Globus pallidus (tissue), 1 donor: ENCODE measurements around the gene TMEM187.

Experiments
- DNase-seq: peaks from one replicate; pipeline ENCODE4 v3.0.0-alpha.2; 2015; ENCODE audit warnings: low spot score

The TMEM187 gene

DNA sequence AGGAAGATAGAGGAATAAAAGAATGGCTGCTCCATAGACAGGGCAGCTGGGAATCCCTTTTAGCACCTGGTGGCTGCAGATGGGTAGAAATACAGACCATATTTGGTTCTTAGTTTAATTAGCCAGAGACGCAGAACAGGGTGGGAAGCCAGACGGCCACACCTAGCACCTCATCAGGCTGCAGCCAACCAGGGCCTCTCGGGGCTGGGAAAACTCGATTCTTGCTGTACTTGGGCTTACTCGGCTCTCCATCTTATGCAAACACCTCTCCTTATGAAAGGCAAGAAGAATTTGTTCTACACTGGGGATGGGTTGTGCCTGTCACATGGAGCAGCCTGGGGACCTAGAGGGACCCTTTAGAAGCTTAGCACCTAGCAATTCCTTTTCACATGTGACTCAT, 27.5 kb downstream of the TMEM187 start:
- no peak for DNase-seq

DNA sequence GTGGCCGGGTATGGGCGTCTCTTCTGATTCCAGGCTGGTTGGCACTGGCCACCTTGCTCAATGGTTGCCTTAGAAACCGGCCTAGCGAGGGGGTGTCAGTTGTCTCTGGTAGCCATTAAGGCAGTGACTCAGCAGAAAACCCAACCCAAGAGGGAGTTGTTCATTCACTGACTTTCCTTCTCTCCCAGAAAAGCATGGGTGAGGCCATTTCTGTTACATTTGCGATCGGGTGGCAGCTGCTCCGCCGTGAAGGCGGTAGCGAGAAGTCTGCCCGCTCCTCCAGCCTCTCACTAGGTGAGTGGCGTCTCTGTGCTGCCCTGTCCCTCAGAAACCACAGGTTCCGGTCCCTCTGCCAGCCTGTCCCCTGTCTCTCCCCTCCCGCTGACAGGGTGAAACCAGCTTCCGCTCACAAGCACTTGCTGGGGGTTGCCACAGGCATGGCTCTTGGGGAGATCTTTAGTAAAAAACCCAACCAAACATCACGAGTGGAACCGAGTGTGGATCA, 29.7 kb downstream of the TMEM187 start:
- peak; percentile 26 for DNase-seq

DNA sequence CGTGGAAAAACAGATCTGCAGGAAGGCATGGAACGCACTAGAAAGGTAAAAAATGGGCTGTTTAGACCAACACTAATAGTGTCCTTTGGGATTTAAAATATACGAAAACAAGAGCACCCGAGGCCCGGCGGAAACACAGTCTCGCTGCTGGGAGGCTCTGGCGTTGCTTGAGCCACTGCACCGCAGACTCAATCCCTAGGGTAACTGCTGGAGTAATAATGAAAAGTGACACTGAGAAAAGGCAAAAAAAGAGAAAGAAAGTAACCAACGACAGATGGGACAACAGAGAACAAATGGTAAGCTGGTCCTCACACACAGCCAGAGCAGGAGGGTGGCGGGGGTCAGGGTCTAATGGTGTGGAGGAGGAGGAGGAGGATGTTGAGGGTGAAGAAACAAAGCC, 31.8 kb downstream of the TMEM187 start:
- DNase-seq = no peak

DNA sequence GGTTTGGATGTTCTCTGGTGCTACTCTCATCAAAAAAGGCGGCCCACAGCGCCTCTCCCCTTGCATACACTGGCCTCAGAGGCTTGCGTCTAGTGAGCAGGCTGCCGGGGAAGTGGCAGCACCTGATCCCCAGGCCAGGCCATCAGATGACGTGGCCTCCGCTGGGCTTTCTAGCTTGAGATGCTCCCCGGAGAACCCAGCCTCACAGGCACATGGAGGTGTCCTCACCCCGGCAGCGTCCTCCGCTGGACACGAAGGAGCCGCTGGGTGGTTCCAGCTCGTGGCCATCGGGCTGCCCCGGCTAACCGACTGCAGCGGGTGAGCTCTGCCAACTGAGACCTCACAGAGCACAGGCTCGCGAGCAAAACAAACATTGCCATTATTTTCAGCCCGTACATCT, 34.4 kb downstream of the TMEM187 start:
- no peak for DNase-seq

DNA sequence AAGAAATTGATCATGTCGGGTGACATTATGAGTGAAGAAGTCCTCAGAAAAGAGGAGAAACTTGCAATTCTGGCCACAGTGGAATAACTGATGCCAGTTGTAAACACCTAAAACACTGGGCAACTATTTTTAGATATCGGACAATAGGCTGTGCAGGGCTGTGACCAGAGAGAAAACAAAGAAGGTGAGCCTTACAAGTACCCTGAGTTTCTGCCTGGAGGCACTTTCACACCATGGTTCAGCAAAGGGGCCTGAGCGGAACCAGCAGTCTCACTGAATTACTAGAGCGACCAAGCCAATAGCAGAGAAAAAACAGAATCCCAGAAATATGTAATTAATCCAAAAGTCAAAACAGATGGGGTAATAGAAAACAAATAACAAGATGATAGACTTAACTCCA, 36.0 kb downstream of the TMEM187 start:
- no peak for DNase-seq

DNA sequence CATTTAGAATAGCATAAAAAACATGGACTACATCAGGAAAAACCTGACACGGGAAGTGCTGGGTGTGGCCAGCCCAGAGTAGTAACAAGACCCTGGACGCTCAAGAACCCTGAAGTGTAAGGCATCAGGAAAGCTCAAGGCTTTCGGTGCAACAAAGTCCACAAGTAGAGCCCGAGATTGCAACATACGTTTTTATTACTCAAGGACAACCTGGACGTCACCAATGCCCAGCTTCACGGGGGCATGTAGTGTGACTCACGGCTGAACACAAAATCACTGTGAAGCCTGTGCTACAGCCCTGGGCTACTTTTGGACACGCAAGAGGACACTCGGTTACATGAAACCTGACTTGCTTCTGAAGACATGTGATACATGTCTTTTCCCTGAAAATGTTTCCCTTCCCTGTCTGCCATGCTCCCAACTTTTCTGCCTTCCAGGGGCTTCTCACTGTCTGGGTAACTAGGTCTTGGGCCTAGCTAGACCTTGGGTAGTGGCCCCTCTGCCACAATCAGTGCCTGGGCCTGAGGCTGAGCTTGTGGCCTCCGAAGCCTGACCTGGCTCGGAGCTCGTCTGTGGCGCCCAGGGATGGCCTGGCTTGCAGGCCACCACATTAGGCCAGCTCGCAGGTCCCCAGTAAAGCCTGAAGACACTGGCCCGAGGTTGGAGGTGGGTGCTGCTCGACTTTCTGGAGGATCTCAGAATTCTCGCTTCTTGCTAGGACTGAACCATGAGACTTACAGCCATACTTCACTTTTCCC, 38.0 kb downstream of the TMEM187 start:
- no peak for DNase-seq

DNA sequence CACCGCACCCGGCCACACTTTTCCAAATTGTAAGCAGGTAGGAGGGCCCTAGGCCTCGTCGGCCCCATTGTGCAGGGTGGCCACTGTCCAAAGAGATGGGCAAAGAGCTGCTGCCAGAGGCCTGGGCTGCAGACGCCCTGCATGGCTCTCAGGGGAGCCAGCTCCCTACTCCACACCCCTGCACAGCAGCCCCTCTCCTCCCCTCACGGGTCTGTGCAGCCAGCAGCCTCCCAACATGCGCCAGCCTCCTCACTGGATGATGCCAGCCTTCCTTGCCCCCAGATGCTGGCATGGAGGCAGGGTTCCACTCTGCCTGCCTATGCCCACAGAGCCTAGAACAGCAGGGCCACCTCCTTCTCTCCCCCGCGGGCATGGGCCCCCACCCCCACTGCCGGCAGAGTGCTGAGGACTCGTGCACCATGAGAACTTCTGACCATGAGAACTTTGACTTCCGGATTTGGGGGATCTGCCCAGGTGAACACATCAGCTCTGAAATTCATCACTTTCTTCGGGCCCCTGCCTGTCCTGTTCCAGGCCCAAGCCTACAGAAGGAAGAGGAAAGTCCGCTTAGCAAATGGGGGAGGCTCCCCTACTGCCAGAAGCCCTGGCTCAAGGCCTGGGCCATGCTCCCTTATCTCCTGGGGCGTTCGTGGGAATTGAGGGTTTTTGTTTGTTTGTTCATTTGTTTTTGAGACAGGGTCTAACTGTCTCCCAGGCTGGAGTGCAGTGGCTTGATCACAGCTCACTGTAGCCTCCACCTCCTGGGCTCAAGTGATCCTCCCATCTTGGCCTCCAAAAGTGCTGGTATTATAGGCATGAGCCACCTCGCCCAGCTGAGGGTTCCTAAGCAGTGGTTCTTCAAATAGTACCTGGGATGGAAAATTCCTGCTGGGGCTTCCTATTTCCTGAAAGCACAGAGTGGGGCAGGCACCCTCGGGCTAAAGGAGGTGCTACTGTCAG, 39.1 kb downstream of the TMEM187 start:
- DNase-seq = no peak

DNA sequence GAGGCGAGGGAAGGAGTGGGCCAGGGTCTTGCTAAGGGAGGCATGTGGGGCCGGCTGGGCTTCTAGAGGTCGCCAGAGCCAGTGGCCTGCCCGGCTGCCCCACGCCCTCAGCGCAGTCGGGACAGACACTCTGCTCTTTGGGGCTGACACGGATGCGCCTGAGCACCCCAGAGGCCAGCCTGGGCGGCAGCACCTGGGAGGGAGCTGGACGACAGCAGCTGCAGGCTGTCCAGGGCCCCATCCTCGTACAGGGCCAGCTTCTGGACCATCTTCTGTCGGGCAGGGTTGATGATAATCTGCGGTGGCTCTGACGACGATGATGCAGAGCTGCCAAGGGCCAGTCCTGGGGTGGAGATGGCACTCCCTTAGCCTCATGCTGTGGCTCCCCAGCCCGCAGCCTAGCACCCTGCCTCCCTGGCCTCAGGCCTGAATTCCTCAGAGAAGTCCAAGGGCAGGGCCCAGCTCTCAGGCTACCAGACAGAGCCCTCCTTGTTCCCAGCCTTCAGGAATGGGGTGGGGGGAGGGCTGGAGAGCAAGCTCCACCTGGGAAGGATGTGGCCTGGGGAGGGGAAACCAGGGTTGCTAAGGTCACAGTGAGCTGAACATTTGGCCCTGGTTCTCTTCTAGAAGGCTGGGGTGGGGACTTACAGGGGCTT, 39.9 kb downstream of the TMEM187 start:
- peak; percentile 64 for DNase-seq

DNA sequence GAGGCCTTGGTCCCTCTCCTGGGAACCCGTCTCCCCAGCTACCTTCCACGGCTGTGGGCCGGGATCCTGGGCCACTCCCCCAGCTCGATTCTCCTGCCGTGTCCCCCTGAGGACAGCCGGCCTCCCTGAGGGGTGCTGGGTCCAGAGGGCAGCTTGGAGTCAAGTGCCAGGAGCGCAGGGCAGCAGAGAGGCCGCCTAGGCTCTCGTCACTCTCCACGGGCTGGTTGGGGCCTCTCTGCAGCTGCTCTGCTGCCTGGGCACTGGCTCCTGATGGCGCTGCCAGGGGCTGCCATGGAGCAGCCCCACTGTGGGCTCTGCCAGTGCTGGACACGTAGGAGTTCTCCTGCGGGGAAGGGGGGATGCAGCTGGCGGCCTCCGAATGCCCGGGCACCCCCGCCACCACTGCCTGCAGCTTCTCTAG, 40.5 kb downstream of the TMEM187 start:
- DNase-seq = peak; percentile 45

DNA sequence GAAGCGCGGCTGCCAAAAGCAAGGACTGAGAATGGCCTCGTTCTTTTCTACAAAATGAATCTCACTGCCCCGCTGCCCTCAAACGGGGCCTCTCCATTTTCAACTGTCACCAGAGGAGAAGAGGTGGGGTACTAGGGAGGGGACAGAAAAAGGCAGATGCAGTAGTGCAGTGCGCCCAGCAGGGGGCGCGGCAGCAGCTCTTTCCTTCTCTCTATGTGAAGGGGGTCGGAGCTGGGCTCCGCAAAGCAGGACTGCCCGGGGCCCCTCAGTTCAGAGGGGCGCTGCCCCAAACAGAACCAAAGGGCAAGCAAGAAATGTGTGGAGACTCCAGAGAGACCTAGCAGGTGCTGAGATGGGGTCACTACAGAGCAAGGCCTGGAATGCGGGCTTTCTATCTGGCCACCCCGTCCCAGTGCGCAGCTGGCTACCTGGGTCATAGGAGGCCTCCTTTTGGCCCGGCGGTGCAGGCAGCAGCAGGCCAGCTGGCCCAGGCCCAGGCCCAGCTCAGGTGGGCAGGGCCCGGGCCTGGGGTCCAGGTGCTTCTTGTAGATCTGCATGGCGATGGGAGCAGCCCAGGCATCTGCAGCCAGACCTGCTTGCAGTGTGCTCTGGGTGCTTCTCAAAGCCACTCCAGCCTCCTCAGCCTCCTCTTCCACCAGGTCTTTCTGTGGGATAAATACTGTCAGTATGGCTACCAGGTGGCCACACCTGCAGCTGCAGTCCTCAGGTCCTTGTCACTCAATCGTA, 41.2 kb downstream of the TMEM187 start:
- peak; percentile 49 for DNase-seq

DNA sequence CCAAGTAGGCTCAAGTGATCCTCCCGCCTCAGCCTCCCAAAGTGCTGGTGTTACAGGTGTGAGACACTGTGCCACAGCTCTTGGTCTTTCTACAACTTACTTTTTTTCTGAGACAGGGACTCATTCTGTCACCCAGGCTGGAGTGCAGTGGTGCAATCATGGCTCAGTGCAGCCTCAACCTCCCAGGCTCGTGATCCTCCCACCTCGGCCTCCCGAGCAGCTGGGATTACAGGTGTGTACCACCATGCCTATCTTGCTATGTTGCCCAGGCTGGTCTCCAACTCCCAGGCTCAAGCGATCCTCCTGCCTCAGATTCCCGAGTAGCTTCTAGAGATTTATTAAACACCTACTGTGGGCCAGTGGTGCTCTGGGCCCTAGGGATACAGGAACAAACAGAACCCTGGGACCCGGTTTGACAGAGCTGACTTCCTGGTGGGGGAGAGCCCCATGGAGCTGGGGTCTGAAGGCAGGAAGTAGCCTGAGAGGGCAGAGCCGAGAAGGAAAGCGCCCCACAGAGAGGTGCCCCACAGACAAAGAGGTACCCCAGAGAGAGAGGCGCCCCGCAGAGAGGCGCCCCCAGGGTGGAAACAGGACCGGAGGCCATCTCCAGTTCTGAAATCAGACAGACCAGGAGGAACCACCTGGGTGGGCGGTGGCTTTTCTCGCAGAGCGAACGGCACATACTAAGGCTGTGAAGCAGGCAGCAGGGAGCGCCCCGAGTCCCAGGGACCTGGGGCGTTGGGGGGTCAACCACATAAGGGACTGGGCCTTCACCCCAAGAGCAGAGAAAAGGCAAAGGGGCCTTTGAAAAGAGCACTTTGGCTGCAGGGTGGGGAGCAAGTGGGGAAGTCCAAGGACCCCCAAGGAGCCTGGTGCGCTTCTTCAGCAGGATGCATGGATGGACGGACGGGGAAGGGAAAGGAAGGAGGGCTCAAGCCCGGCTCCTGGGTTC, 42.2 kb downstream of the TMEM187 start:
- no peak for DNase-seq

DNA sequence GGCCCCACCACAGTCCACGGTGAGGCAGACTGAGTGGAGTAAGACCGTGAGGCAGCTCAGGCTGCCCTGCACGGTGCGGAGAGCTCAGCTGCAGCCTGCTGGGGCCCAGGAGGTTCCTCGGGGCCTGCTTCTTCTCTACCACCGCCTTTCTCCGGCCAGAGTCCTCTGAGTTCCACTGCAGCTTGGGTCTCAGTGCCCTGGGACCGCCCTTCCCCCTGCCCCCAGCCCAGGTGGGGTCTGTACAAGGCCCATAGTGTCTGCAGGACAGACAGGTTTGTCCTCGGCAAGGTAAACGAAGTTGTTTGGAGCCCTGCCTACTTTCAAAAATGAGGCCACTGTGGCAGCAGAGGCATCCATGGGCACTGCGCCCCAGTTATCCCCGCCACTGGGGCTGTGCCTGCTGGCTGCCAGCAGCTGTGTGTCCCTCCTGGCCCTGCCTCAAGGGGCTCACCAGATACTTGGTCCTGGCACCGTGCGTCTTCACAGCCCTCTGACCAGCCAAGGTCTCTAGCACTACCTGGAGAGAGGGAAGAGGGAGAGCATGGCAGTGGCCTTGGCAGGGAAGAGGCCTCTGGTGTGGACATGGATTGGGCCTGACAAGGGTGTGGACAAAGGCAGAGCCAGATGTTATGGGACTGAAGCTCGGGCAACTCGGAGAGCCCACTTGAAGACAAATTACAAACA, 43.2 kb downstream of the TMEM187 start:
- no peak for DNase-seq

DNA sequence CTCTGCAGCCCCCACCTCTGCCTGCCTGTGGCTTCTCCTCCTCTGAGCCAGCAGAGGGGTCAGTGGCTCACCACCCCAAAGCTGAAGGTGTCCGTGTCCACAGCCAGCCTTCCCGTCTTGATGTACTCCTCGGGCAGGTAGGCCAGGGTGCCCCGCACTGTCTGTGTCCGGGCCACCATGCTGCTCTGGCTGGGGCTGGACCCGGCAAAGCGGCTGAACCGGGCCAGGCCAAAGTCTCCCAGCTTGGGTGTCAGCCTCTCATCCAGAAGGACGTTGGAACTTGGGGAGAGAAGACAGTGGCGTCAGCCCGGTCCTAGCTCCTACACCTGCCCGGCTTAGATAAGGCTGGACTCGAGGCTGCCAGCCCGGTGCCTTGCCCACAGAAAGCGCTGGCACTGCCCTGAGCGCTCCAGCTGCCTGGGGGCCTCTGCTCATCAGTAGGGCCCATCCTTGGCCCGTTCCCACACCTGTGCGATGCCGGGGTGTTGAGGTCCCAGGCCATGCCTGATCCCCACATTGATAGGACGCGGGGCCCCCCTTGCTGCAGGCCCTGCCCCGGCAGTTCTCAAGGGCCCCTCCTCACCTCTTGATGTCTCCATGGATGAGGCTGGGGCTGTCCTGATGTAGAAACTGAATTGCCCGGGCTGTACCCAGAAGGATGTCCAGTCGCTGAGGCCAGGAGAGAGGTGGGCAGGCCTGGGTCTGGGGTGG, 44.0 kb downstream of the TMEM187 start:
- DNase-seq = no peak

DNA sequence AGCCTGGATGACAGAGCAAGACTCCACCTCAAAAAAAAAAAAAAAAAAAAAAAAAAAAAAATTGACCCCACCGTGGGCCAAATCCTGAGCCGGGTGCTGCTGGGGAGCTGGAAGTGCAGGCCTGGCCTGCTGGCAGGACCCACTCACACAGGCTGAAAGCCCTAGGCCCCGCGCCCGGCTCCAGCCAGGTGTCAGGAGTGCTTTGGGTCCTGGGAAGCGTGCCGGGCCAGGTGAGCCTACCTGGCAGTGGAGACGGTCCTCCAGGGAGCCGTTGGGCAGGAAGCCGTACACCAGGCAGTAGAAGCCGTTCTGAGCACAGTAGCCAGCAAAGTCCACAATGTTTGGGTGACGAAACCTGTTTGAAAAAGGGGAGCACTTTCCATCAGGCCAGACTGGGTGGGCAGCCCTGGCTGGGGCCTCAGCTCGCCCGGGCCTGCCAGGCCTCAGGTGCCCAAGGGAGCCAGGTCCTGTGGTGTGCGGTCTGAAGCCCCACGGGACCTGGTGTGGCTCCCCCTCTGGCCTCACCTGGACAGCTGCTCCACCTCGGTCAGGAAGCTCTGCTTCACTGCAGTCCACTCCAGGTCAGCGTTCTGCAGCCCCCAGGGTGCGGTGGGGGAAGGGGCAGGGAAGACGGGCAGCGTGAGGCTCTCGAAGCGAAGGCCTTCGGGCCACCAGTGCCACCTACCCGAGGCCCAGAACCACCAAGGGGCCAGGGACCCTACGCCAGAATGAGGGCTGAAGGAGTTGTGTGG, 45.4 kb downstream of the TMEM187 start:
- DNase-seq = no peak

DNA sequence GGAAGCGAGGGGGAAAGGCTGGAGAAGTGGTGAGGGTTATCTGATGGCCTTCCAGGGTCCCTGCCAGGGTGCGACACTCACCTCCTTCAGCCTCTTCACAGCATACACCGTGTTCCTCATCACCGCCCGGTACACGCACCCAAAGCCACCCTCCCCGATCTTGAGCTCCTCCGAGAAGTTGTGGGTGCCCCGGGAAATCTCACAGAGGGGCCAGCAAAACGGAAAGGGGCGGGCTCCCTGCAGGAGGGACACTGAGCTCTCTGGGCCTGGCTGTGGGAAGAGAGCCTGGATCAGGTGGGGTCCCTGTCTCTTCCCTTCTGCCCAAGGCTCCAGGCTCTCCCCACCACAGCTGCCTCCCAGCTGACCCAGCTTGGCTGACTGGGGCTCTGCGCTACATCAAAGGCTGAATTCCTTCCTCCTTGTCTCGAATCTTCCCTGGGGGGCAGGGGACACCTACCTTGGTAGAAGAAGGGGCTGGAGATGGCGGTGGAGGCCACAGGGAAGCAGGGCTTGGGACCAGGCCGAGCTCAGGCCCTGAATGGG, 46.0 kb downstream of the TMEM187 start:
- DNase-seq = no peak

DNA sequence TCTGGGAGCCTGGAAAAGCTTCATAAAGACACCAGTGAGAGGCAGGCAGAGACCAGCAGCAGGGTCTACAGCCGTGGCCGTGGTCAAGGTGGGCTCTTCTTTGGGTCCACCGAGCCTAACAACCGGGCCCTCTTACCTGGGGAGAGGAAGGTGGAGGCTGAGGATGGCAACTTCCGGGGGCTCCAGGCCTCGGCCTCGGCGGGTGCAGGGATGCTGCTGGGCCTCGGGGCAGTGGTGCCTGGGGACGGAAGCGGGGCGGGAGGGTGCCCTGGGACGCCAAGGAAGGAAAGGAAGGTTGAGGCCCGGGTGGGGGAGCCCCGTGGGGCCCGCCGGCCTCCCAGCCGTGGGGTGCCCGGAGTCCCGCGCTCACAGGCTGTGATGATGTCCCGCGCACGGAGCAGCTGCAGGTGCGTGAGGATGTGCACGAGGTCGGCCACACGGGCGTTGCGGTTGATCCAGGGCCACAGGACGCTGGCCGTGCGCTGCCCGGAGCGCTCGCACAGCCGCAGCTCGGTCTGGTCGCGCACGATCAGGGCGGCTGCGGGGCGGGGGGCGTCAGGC, 46.6 kb downstream of the TMEM187 start:
- DNase-seq = no peak

DNA sequence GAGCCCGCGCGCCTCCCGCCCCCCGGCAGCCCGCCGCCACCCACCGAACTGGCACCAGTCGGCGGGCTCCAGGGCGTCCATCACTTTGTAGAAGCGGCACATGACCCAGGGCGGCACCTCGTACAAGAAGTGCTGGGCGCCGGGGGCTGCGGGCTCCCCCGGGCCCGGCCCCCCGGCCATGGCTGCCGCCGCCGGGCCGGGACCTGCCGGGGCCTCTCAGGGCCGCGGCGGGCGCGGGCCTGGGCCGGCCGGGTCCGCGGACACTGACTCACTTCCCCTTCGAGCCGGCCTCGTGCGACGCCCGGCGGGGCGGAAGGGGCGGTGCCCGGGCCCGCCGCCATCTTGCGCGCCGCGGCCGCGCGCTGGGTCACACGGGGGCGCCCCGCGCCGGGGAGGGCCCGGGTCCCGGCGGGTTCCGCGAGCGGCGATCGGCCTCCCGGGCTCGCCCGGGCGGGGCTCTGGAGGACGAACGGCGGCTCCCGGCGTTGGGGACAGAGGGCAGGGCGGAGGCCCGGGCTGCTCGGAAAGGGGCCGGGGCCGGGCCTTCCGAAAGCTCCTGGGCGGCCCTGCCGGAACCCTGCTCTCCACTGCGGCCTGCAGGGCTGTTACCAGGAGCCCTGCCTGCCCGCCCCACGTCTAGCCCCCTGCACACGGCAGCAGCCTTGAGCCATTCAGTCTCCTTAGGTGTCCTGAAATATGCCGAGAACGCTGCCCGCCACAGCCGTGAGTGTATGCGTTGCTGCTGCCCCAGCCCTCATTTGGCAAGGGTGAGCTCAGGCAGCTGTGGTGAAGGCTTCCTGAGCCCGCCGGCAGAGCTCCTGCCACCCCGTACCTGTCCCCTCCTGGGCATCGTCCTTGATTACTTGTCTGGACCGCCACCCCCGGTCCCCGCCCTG, 47.3 kb downstream of the TMEM187 start, which contains the start of gene IRAK1:
Gene IRAK1 (minus strand): TSS at position 270 of the 896 bp plus-strand sequence. CDS start 90 bp downstream, at position 180.
- DNase-seq = peak; percentile 47
